H1 (cell line): Measurements from ENCODE around the gene PTPRD. TPM values are rescaled to one million over a fixed set of nuclear protein-coding genes. Genes with fewer than 3 reads are reported as not detected.

ENCODE experiments used
- CTCF ChIA-PET: fragments of 300-600 bp; sonication (Branson Sonifier 250); formaldehyde crosslinking; loops from one replicate; lab custom pipeline; 2021; ENCODE audit not compliant: partially characterized antibody; lab: Charles Lee
- POLR2A ChIA-PET: fragments of 300-600 bp; sonication (Branson Sonifier 250); formaldehyde crosslinking; loops from one replicate; lab custom pipeline; 2021; ENCODE audit warnings: inconsistent platforms; ENCODE audit not compliant: partially characterized antibody; lab: Charles Lee
- DNase-seq, 2 experiments: peaks; one replicate each; pipeline versions ENCODE4 v3.0.0 to v3.0.0-alpha.2; 2010 to 2022; ENCODE audit warnings: low spot score in 2 of 2, low read depth in 1 of 2, mixed read lengths in 1 of 2
- FAIRE-seq: peaks from 2 replicates; lab custom pipeline; 2011; peaks lifted over from hg19 to GRCh38; lab: Jason Lieb, UNC
- H2AFZ ChIP-seq: 2 replicates; pipeline ENCODE4 v1.8.1; 2012; ENCODE audit warnings: low read length, inconsistent platforms
- H2AK5ac ChIP-seq: 2 replicates; pipeline ENCODE4 v1.6.1; 2013; ENCODE audit warnings: low read depth, low read length
- H2BK120ac ChIP-seq: replicated peaks from 2 replicates; pipeline ENCODE3; 2013; ENCODE audit warnings: low read depth, low read length, inconsistent platforms
- H2BK12ac ChIP-seq: 2 replicates; pipeline ENCODE4 v1.6.1; 2013; ENCODE audit warnings: low read depth, low read length
- H2BK15ac ChIP-seq: 2 replicates; pipeline ENCODE4 v1.6.1; 2013; ENCODE audit warnings: low read length
- H2BK20ac ChIP-seq: 2 replicates; pipeline ENCODE4 v1.6.1; 2013; ENCODE audit warnings: low read length
- H2BK5ac ChIP-seq: 2 replicates; pipeline ENCODE4 v1.6.1; 2013; ENCODE audit warnings: low read depth, low read length
- H3K14ac ChIP-seq: 2 replicates; pipeline ENCODE4 v1.6.1; 2013; ENCODE audit warnings: inconsistent platforms; ENCODE audit not compliant: insufficient read length
- H3K18ac ChIP-seq: 2 replicates; pipeline ENCODE4 v1.6.1; 2013; ENCODE audit warnings: low read length; ENCODE audit errors: extremely low read depth
- H3K23ac ChIP-seq: 2 replicates; pipeline ENCODE4 v1.6.1; 2013; ENCODE audit warnings: inconsistent platforms; ENCODE audit not compliant: insufficient read length
- H3K23me2 ChIP-seq: 2 replicates; pipeline ENCODE4 v1.6.1; 2013; ENCODE audit warnings: low read depth, low read length
- H3K27ac ChIP-seq: 2 replicates; pipeline ENCODE4 v1.6.1; 2011; ENCODE audit warnings: low read depth, low read length, inconsistent platforms
- H3K27me3 ChIP-seq, 4 experiments: replicated peaks in 1 of 4; 1 replicate in 1 of 4; 2 replicates in 3 of 4; pipeline versions ENCODE4 v1.6.1 to v1.8.1; 2011 to 2013; ENCODE audit warnings: low read length in 3 of 4, mild to moderate bottlenecking in 3 of 4, inconsistent platforms in 2 of 4, mixed read lengths in 2 of 4, moderate library complexity in 1 of 4; ENCODE audit not compliant: control insufficient read depth in 3 of 4, insufficient read depth in 3 of 4; ENCODE audit errors: extremely low read depth in 1 of 4
- H3K36me3 ChIP-seq, 4 experiments: 2 replicates each; pipeline versions ENCODE4 v1.6.1 to v1.8.1; 2011 to 2013; ENCODE audit warnings: mild to moderate bottlenecking in 4 of 4, low read length in 3 of 4, moderate library complexity in 2 of 4, control low read depth in 1 of 4, inconsistent platforms in 1 of 4; ENCODE audit not compliant: insufficient read depth in 4 of 4, control insufficient read depth in 2 of 4
- H3K4ac ChIP-seq: replicated peaks from 2 replicates; pipeline ENCODE3; 2013; ENCODE audit warnings: low read length, low read depth, mixed read lengths, inconsistent platforms; ENCODE audit not compliant: insufficient read length
- H3K4me1 ChIP-seq, 4 experiments: replicated peaks in 1 of 4; 1 replicate in 1 of 4; 2 replicates in 3 of 4; pipeline versions ENCODE4 v1.6.1 to v1.8.1; 2011 to 2013; ENCODE audit warnings: low read length in 3 of 4, inconsistent platforms in 2 of 4, mixed read lengths in 1 of 4; ENCODE audit not compliant: insufficient read depth in 4 of 4, control insufficient read depth in 3 of 4
- H3K4me2 ChIP-seq, 2 experiments: 2 replicates each; pipeline versions ENCODE4 v1.6.1 to v1.8.1; 2011 to 2013; ENCODE audit warnings: low read depth in 2 of 2, low read length in 2 of 2, control low read depth in 1 of 2, inconsistent platforms in 1 of 2, mild to moderate bottlenecking in 1 of 2; ENCODE audit not compliant: insufficient read depth in 1 of 2
- H3K4me3 ChIP-seq, 4 experiments: fragments of 200-600, 300-600 bp in 1 of 4; sonication (generic), shearing (Covaris generic), sonication (Bioruptor Twin) in 1 of 4; 2 replicates each; pipeline versions ENCODE4 v1.5.1 to v1.8.1; 2011 to 2016; ENCODE audit warnings: low read length in 4 of 4, low read depth in 3 of 4, control low read depth in 2 of 4, inconsistent platforms in 2 of 4, mild to moderate bottlenecking in 2 of 4, mixed read lengths in 1 of 4, moderate library complexity in 1 of 4; ENCODE audit not compliant: insufficient read depth in 2 of 4; ENCODE audit errors: extremely low read depth in 1 of 4
- H3K56ac ChIP-seq: replicated peaks from 2 replicates; pipeline ENCODE3; 2013; ENCODE audit warnings: low read depth, mild to moderate bottlenecking, mixed read lengths, low read length, inconsistent platforms; ENCODE audit not compliant: insufficient read length
- H3K79me1 ChIP-seq: 2 replicates; pipeline ENCODE4 v1.6.1; 2013; ENCODE audit warnings: low read depth, low read length, control low read depth
- H3K79me2 ChIP-seq, 2 experiments: 2 replicates each; pipeline versions ENCODE4 v1.6.1 to v1.8.1; 2012 to 2013; ENCODE audit warnings: low read length in 2 of 2, mild to moderate bottlenecking in 2 of 2, inconsistent platforms in 1 of 2; ENCODE audit not compliant: insufficient read depth in 2 of 2, control insufficient read depth in 1 of 2
- H3K9ac ChIP-seq, 4 experiments: replicated peaks in 1 of 4; 1 replicate in 1 of 4; 2 replicates in 3 of 4; pipeline versions ENCODE4 v1.6.1 to v1.8.1; 2011 to 2013; ENCODE audit warnings: low read depth in 3 of 4, low read length in 3 of 4, control low read depth in 2 of 4, mild to moderate bottlenecking in 2 of 4, moderate library complexity in 2 of 4, inconsistent platforms in 1 of 4; ENCODE audit errors: extremely low read depth in 1 of 4
- H3K9me3 ChIP-seq, 2 experiments: 2 replicates each; pipeline versions ENCODE4 v1.6.1 to v1.8.1; 2012 to 2013; ENCODE audit warnings: mild to moderate bottlenecking in 2 of 2, moderate library complexity in 2 of 2, control low read depth in 1 of 2, inconsistent platforms in 1 of 2, low read depth in 1 of 2, low read length in 1 of 2, mixed read lengths in 1 of 2; ENCODE audit not compliant: insufficient read depth in 2 of 2
- H4K20me1 ChIP-seq, 2 experiments: replicated peaks in 1 of 2; 2 replicates each; pipeline versions ENCODE3 to v1.8.1; 2011 to 2013; ENCODE audit warnings: inconsistent platforms in 2 of 2, low read length in 2 of 2, mild to moderate bottlenecking in 1 of 2; ENCODE audit not compliant: insufficient read depth in 2 of 2, control insufficient read depth in 1 of 2
- H4K5ac ChIP-seq: 2 replicates; pipeline ENCODE4 v1.6.1; 2013; ENCODE audit warnings: low read length, low read depth, mixed read lengths, inconsistent platforms; ENCODE audit not compliant: insufficient read length
- H4K8ac ChIP-seq: 2 replicates; pipeline ENCODE4 v1.8.0; 2013; ENCODE audit warnings: mild to moderate bottlenecking, moderate library complexity, low read length, inconsistent platforms; ENCODE audit not compliant: insufficient read depth; ENCODE audit errors: extremely low read depth
- H4K91ac ChIP-seq: replicated peaks from 2 replicates; pipeline ENCODE3; 2013; ENCODE audit warnings: low read length, mixed read lengths, inconsistent platforms; ENCODE audit not compliant: insufficient read length
- POLR2A ChIP-seq, 2 experiments: IDR thresholded peaks; 1 replicate in 1 of 2; 2 replicates in 1 of 2; pipeline ENCODE4 v1.6.1; 2011; ENCODE audit warnings: low read depth in 2 of 2, low read length in 2 of 2, mild to moderate bottlenecking in 2 of 2; ENCODE audit errors: control extremely low read depth in 1 of 2
- SUZ12 ChIP-seq: fragments of 200-600 bp; sonication (generic); IDR thresholded peaks from 2 replicates; pipeline ENCODE4 v1.6.1; 2012; ENCODE audit warnings: mild to moderate bottlenecking, inconsistent platforms, low read length, moderate library complexity, mixed read lengths
- WGBS, 2 experiments: shearing (Covaris generic) in 1 of 2; methylation state at CpG; one replicate each; pipeline versions ENCODE4 v1.1.6 to v1.1.7; 2013 to 2015; ENCODE audit warnings: low lambda C conversion rate in 2 of 2, mixed read lengths in 2 of 2, inconsistent platforms in 1 of 2, low coverage in 1 of 2, missing lambda C conversion rate in 1 of 2; ENCODE audit not compliant: insufficient replicate concordance in 2 of 2, insufficient coverage in 1 of 2, insufficient read length in 1 of 2; ENCODE audit errors: extremely low coverage in 1 of 2, missing lambda C conversion rate in 1 of 2; 5-methylcytosine and 5-hydroxymethylcytosine counted together
- polyA plus RNA-seq, 7 experiments: library from polyadenylated mRNA; depleted of rRNA in 3 of 7; stranded (reverse) in 5 of 7; unstranded in 2 of 7; fragments of >200 nt in 5 of 7; fragments of 200-250 nt in 2 of 7; gene quantifications; 1 replicate in 5 of 7; 2 replicates in 1 of 7; 4 replicates in 1 of 7; pipeline versions ENCODE4 v1.2.1 to v1.2.3, GENCODE V29; 2011 to 2013; ENCODE audit warnings: missing spikeins in 2 of 7, mixed read lengths in 2 of 7
- total RNA-seq: library from RNA; stranded (reverse); fragmentation: NEBNext Ultra II Directional; extraction: Animal tissue kit (Norgen Biotek cat#: 25700); gene quantifications from 2 replicates; pipeline ENCODE4 v1.2.1, GENCODE V29; 2021

PTPRD gene
- total and polyA plus RNA-seq, 2 of the 8 experiments (the other 6 are each of a cell fraction or from before 2014, with no cell fraction given): 17.2 to 77.0 TPM

- no peaks in the 10 kb centered on the region for H3K23me2 ChIP-seq
- TF ChIP-seq SUZ12: no peak
- TF ChIP-seq POLR2A (IDR thresholded peaks at IDR 0.05; ENCODE audit: control extremely low read depth in 1 of 2, low read depth in 2 of 2, low read length in 2 of 2): no peak
- H3K79me2 ChIP-seq: no peaks in the 10 kb centered on the region
- H3K79me1 ChIP-seq: 0 out of 2 replicates have a peak, but pooled peaks cover 5% of the 10 kb centered on the region
- no peak overlapping the region for H2BK5ac ChIP-seq
- H2AK5ac ChIP-seq: no peak overlapping the region
- DNase-seq (no peak), FAIRE-seq (no peak)
- H3K56ac ChIP-seq: no peak overlapping the region
- H3K23ac ChIP-seq: no peak overlapping the region
- no peak overlapping the region for H3K27ac ChIP-seq
- H2BK20ac ChIP-seq: no peak overlapping the region
- no peak overlapping the region for H2AFZ ChIP-seq
- no peak overlapping the region for H3K9ac ChIP-seq
- no peaks in the 10 kb centered on the region for H4K20me1 ChIP-seq
- ChIA-PET POLR2A (no interaction called here), CTCF (interaction anchor here (0.7 to 1.9 kb wide), 6 partner anchors 10 to 43 kb away, joined by 3 to 6 read pairs (median 4); no protein-coding TSS in a partner anchor)
- no peaks in the 10 kb centered on the region for H3K27me3 ChIP-seq
- no peak overlapping the region for H4K8ac ChIP-seq
- H2BK15ac ChIP-seq: no peak overlapping the region
- no peak overlapping the region for H3K18ac ChIP-seq
- no peak overlapping the region for H2BK12ac ChIP-seq
- no peak overlapping the region for H3K4ac ChIP-seq
- no peaks in the 10 kb centered on the region for H3K9me3 ChIP-seq
- H2BK120ac ChIP-seq: no peak overlapping the region
- H3K4me1 ChIP-seq: peaks cover 0 to 20% (median 10%) of the 10 kb centered on the region in 4 experiments; a peak in 4 of 7 replicates
- H4K5ac ChIP-seq: no peak overlapping the region
- H4K91ac ChIP-seq: no peak overlapping the region
- H3K14ac ChIP-seq: no peak overlapping the region
- H3K4me3 ChIP-seq: no peak overlapping the region
- 94% methylated on average over 1 of the region's 1 CpG; no CpG with 5 or more reads in 1 of the 2 experiments for WGBS, 2 experiments
- no peaks in the 10 kb centered on the region for H3K36me3 ChIP-seq
- no peak overlapping the region for H3K4me2 ChIP-seq
Measured at GRCh38 chr9:8719833-8720486, 1892.8 kb downstream of the PTPRD start.
